K562 treated with DMSO at 1 percent for 48 hours (cell line): Measurements from ENCODE around the gene PEX5. TPM values are rescaled to one million over a fixed set of nuclear protein-coding genes. Genes with fewer than 3 reads are reported as not detected.

Experiments used
- total RNA-seq: library from RNA; unstranded; fragments of 300-600 nt; gene quantifications from 2 replicates; pipeline ENCODE4 v1.2.3, GENCODE V29; 2022; ENCODE audit warnings: low replicate concordance; ENCODE audit errors: extremely low read depth

Gene PEX5
- not detected in 2 replicates for total RNA-seq

DNA sequence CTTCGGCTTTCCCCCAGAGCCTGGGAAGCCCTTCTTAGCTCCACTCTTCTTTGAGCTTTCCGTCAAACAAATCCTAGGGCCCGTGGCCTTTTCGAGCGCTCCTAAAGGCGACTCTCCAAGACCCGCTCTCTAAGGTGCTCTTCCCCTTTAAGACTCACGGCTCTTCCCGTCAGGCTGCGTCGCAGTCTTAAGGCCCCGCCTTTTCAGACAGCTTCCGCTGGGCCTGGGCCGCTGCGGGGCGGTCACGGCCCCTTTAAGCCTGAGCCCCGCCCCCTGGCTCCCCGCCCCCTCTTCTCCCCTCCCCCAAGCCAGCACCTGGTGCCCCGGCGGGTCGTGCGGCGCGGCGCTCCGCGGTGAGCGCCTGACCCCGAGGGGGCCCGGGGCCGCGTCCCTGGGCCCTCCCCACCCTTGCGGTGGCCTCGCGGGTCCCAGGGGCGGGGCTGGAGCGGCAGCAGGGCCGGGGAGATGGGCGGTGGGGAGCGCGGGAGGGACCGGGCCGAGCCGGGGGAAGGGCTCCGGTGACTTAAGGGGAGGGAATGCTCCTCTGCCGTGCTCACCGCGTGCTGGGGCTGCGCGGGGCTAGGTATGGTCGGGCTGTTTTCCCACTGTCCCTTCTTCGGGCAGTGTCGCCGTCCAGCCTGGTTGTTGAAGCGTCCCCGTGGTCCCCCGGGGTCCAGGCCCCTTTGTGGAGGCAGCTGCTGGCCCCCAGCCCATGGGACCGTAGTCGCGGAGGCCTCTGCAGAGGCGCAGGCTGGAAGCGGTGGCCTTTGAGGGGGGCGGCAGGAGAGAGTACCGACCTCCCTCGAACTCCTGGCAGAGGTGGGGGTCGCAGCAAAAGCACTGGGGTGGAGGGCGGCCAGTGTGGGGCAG, at the start of gene PEX5:
TSS of gene PEX5 (plus strand) at position 289 of the 870 bp plus-strand sequence. CDS start 692 bp downstream, outside the sequence.

Other genes with a start within 250 kb of the PEX5 start
- not detected in 2 replicates for gene RNU7-1, start 245.9 kb upstream of the PEX5 start, total RNA-seq
- gene C12orf57, start 245.7 kb upstream of the PEX5 start, total RNA-seq: not detected in 2 replicates
- not detected in 2 replicates for gene PTPN6, start 238.3 kb upstream of the PEX5 start, total RNA-seq
- not detected in 2 replicates for gene PHB2, start 219.0 kb upstream of the PEX5 start, total RNA-seq
- not detected in 2 replicates for gene EMG1, start 218.8 kb upstream of the PEX5 start, total RNA-seq
- gene LPCAT3, start 171.2 kb upstream of the PEX5 start, total RNA-seq: not detected in 2 replicates
- gene C1S, start 129.0 kb upstream of the PEX5 start, total RNA-seq: not detected in 2 replicates
- not detected in 2 replicates for gene C1R, start 97.2 kb upstream of the PEX5 start, total RNA-seq
- not detected in 2 replicates for gene C1RL, start 80.5 kb upstream of the PEX5 start, total RNA-seq
- not detected in 2 replicates for gene RBP5, start 60.8 kb upstream of the PEX5 start, total RNA-seq
- not detected in 2 replicates for gene CLSTN3, start 59.3 kb upstream of the PEX5 start, total RNA-seq
- not detected in 2 replicates for gene ACSM4, start 114.4 kb downstream of the PEX5 start, total RNA-seq